Measurements from ENCODE around the gene FBXL7.
"Not testable (repeated sequence)": the region's sequence is repeated elsewhere in the genome, so short reads cannot be mapped to it uniquely, and the experiment has no call there.

FBXL7 gene

DNA sequence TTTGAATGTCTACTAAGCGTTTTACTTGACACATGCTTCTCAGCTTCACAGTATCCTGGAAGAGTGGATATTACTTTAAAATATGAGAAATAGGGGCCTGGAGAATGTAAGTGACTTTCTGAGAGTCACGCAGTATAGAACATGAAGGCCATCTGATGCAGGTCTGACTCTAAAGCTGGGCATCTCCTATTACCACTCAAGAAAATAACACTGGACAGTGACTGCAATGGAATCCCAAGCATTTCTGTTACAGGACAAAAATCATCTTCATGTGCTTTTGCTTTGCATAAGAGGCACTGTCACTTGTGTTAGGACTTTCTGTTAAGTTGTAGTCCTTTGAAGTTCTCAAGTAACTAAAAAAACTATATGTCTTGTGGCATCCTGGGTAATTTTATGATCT lies 335.5 kb downstream of the FBXL7 start:
- DNase-seq = no peak

DNA sequence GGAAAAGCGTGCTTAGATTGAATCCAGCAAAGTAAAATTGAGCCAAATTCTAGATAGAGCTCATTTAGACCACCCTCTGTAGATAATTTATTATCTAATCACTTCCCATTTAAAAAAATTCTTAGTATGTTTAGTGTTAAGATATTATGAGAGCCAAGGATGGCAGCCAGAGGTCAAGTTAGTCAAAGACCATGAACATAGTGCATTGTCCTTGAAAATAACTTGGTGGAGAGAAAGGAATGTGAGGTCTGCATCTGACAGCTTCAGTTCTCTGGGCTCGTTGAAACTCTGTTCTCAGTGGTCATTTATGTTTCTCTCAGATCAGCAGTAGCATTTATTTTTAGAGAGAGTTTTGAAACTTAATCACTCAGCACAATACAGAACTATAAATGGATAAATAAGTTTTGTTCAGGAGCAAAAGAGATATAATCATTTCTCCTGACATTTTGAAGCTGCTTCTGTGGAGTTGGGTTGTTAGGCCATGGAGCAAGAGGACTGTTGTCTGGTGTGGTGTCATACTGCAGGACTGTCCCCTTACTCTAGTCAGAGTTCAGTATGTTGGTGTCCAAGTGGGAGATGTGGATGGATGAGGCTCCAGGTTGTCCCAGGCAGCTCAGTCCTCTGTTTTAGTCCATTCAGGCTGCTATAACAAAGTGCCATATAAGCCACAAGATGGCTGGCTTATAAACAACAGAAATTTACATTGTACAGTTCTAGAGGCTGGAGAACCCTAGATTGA lies 337.7 kb downstream of the FBXL7 start:
- DNase-seq = no peak

DNA sequence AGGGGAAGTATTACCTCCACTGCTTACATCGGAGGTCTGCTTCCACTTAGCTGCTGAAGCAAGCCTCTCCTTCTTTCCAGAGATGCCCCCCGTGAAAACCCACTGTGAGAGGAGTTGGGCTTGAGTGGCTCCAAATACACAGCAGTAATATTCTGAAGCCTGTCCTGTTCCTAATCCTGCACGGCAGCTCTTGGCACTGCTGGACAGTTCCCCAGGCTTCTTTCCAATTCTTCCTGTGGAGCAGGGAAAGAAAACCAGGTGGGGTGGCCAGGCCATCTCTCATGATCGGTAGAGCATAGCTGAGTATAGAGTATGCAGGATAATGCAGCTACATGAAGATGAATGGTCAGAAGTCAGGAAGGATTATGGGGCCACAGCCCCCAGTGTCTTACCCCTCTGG lies 344.3 kb downstream of the FBXL7 start:
- DNase-seq = no peak

- no peak for DNase-seq
Observed at GRCh38 chr5:15844871-15845270, 344.9 kb downstream of the FBXL7 start.

DNA sequence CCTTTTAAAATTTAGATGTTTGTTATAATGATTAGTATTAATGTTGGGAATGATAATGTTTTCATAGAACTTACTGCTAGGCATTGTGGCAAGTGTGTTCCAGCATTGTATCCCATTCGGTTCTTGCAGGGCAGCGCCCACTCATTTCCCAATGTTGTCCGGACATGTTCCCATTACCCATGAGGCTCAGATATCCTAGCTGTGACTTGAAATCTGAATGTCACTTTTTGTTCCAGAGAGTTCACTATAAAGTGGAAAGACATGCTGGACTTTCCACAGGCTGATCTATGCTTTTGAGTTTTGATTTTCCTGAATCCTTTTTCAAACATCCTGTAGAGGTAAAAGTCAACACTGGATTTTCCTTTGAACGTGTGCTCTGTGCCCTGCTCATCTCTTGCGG lies 350.6 kb downstream of the FBXL7 start:
- DNase-seq = no peak

DNA sequence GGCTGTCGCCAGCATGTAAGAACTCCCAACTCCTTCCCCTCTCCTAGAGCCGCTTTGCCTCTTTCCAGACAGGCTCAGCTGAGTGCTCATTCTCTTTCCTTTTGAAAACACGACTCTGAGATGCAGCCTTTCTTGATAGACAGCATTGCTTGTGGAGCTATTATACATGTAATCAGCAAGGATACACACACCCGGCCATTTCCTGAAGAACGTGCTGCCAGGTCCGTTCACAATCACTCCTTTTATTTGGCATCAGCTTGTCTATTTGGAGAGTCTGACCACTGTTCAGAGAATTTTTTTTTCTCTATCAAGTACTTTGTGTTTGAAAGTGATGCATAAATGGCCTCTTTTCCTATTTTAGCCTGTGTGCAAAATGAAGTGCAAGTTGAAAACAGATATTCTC lies 351.0 kb downstream of the FBXL7 start:
- DNase-seq = no peak

GRCh38 chr5:15852217-15852616 lies 352.2 kb downstream of the FBXL7 start:
- DNase-seq = no peak

GRCh38 chr5:15852949-15853348 lies 353.0 kb downstream of the FBXL7 start:
- no peak for DNase-seq

DNA sequence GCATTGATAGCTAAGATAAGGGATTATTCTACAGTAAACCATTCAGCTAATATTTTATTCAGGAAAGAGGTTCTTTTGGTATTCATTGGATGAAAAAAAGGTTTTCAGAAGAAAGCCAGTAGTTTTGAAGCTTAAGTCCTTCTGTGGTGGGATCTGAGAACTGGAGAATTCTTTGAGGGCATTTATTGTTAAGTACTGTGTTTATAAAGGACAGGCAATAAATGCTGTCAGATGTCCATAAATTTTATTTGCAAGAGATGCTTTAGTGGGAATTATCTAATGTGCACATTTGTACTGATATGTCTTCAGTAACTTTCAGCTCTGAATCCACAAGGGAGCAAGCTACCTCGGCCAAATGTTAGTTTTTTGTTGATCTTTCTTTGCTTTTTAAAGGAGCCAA lies 358.3 kb downstream of the FBXL7 start:
- no peak for DNase-seq

- DNase-seq = no peak
Observed at GRCh38 chr5:15864536-15865215, 364.7 kb downstream of the FBXL7 start.

DNA sequence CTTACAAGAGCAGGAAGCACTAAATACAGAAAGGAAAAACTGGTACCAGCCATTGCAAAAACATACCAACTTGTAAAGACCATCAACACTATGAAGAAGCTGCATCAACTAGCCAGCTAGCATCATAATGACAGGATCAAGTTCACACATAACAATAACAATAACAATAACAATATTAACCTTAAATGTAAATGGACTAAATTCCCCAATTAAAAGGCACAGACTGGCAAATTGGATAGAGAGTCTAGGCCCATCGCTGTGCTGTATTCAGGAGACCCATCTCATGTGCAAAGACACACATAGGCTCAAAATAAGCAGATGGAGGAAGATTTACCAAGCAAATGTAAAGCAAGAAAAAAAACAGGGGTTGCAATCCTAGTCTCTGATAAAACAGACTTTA lies 372.3 kb downstream of the FBXL7 start:
- DNase-seq = not testable (repeated sequence)

GRCh38 chr5:15877914-15878313 lies 377.9 kb downstream of the FBXL7 start:
- DNase-seq = no peak

GRCh38 chr5:15880201-15880600 lies 380.2 kb downstream of the FBXL7 start:
- no peak for DNase-seq

GRCh38 chr5:15885156-15885555 lies 385.2 kb downstream of the FBXL7 start:
- no peak for DNase-seq

DNA sequence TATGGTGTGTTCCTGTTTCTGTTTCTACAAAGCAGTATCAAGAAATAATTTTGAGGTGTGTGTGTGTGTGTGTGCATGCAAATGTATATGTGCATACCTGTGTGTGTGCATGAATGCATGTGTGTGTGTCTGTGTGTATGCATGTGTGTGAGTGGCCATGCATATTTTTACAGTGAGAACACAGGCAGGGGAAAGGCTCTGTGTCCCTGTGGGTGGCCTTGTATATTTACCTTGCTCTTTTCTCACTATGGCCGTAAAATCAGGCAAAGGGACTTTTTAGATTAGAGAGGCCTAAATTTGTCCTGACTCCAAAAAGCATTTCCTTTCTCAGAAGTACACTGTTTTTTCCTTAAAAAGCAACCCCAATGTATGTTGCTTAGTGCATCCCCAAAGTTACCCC lies 386.2 kb downstream of the FBXL7 start:
- DNase-seq = no peak

- no peak for DNase-seq
Observed at GRCh38 chr5:15887093-15887492, 387.1 kb downstream of the FBXL7 start.

DNA sequence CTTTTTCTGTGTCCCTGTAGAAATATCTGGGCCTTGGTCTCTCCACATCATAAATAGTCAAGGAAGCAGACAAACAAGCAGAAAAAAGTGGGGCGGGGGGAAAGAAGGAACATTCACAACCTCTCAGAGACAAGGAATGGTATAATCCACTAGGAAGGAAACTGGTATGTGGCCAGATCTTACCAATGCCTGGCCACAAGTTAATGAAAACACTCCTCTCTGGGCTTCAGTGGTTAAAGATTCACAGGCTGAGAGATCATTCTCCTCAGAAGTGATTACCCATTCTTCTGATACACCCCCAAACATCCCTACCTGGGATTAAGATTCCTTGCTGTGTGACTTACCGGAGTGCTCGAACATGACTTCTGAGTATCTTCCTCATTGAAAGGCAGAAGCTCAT lies 389.0 kb downstream of the FBXL7 start:
- DNase-seq = no peak

- no peak for DNase-seq
Observed at GRCh38 chr5:15893866-15894265, 393.9 kb downstream of the FBXL7 start.

DNA sequence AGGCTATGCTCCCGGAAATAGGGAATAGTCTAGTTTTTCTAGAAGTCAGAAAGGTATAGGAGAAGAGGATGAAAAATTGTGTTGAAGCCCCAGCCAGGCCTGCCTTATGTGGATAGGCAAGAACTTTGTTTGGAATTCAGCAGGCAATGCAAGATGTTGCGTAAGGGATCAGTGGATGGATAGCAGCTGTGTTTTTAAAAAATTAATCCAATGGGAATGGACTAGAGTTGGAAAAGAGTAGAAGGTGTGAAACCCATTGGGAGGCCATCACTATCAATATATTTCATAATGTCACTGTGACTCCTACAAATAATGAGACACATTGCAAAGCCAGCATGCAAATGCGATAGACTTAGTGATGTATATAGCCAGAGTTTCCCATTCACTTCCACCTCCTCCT lies 397.7 kb downstream of the FBXL7 start:
- no peak for DNase-seq

DNA sequence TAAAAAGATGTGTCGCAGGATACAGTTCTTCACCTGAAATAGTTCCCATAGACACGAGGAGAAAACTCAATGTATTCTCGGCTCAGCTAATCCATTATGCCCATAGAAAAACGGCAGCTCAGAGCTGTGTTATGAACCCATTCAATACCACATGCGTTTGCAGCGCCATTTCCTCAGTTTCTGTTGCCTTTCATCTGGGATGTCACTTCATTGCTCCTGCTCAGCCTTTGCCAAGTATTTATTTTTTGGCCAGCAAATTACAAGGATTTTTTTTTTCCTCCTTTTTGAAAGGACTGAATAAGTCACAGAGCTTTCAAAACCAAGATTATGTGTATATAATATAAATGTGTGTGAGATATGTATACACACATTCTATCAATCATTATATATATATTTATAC lies 398.7 kb downstream of the FBXL7 start:
- no peak for DNase-seq

DNA sequence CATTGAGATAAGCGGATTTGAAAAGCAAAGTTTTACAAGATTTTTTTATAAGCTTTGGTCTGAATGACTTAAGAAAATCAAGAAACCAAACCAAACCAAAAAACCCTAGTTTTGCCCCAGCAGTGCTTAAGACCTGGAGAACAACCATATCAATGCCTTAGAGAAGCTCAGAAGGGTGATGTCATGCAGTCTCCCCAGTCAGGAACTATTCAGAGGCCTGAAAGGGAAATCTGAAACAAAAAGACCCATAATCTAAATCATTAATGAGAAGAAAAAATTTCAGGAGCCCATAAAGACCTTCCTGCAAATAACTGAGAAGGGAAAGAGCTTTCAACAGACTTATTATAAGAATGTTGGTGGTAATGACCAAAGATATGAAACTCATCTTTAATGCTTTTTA lies 399.5 kb downstream of the FBXL7 start:
- no peak for DNase-seq

DNA sequence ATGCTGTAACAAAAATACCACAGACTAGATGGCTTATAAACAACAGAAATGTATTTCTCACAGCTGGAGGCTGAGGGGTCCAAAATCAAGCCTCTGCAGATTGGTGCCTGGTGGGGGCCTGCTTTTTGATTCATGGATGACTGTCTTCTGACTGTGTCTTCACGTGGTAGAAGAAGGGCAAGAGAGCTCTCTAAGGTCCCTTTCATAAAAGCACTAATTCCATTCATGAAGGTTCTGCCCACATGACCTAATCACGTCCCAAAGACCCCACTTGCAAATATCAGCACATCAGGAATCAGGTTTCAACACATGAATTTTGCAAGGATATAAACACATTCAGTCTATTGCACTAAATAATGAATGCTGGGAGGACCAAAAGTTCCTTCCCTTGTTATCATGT lies 401.2 kb downstream of the FBXL7 start:
- no peak for DNase-seq

DNA sequence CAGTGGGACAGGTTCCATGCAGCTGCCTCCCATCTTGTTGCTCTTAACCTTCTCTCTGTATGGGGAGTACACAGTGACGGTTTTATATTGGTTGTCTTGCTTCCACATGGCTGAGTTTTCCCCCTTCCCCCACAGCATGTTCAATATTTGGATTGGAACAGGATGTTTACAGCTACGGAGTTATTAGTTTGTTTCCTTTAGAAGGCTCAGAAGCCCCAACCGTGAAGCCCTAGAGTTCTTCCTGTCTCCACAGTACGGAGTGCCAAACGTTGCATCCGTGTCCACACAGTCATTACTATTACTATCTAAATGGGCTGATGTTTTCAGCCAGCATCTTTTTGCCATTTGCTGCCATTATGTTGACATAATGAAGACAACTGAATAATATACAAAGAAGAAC lies 402.1 kb downstream of the FBXL7 start:
- no peak for DNase-seq

GRCh38 chr5:15904899-15905830 lies 405.2 kb downstream of the FBXL7 start:
- DNase-seq = no peak
